Psoas muscle (tissue), 8 donors: ENCODE results near the gene FANCC. TPM values are rescaled to one million over a fixed set of nuclear protein-coding genes. Genes with fewer than 3 reads are reported as not detected.
"Not testable (repeated sequence)": the region's sequence is repeated elsewhere in the genome, so short reads cannot be mapped to it uniquely, and the experiment has no call there.

Experiments used
- ATAC-seq, 4 donors: fragments of 200-7000 bp; cut with Tn5 transposase; one replicate each; pipeline ENCODE4 v1.9.1; 2020; ENCODE audit warnings: moderate library complexity in 3 of 4, mild to moderate bottlenecking in 2 of 4
- DNase-seq, 2 donors: peaks; one replicate each; pipeline ENCODE4 v3.0.0-alpha.2; 2020
- H3K27ac ChIP-seq: fragments of 200-600 bp; one replicate; pipeline ENCODE4 v1.8.0; 2022
- H3K27me3 ChIP-seq, 3 donors: fragments of 200-600 bp in 1 of 3; one replicate each; pipeline versions ENCODE4 v1.6.1 to v1.8.0; 2013 to 2022; ENCODE audit warnings: low read length in 2 of 3, mild to moderate bottlenecking in 2 of 3, moderate library complexity in 1 of 3; ENCODE audit not compliant: insufficient read depth in 3 of 3
- H3K36me3 ChIP-seq, 2 donors: fragments of 200-600 bp in 1 of 2; one replicate each; pipeline versions ENCODE4 v1.6.1 to v1.8.0; 2013 to 2022; ENCODE audit warnings: low read depth in 1 of 2, mild to moderate bottlenecking in 1 of 2, moderate library complexity in 1 of 2; ENCODE audit not compliant: insufficient read depth in 1 of 2
- H3K4me1 ChIP-seq: fragments of 200-600 bp; one replicate; pipeline ENCODE4 v1.8.0; 2022
- H3K4me3 ChIP-seq: fragments of 200-600 bp; one replicate; pipeline ENCODE4 v1.8.0; 2022; ENCODE audit warnings: mild to moderate bottlenecking
- H3K9me3 ChIP-seq: fragments of 200-600 bp; one replicate; pipeline ENCODE4 v1.8.0; 2022
- WGBS, 3 donors: extraction: QIAGEN DNeasy Blood & Tissue Kit; methylation state at CpG; one replicate each; pipeline versions ENCODE4 v1.1.6 to v1.1.7; 2013; 5-methylcytosine and 5-hydroxymethylcytosine counted together
- intact Hi-C, 2 donors: fragments of 100-400 bp; cut with DNase I; formaldehyde crosslinking; loops; one replicate each; pipeline versions ENCODE4 v1.11.0 to v1.14.2; 2022
- polyA plus RNA-seq, 3 donors: library from polyadenylated mRNA; stranded (reverse); fragments of 200-250 nt; gene quantifications; one replicate each; pipeline ENCODE4 v1.2.3, GENCODE V29; 2013
- total RNA-seq, 4 donors: library from RNA; stranded (reverse); fragmentation: NEBNext Ultra II Directional in 2 of 4; extraction: Animal tissue kit (Norgen Biotek cat#: 25700) in 2 of 4; gene quantifications; one replicate each; pipeline versions ENCODE4 v1.2.1 to v1.2.4, GENCODE V29; 2021 to 2023
- TF ChIP-seq, protein P1 (sequence below): fragments of 200-600 bp; IDR thresholded peaks from one replicate; pipeline ENCODE4 v1.8.0; 2022; ENCODE audit warnings: antibody characterized with exemption
- donor health status: healthy with polysubstance abuse.
- donor health status: DM: no; HTN: no; CAD: no; lungs with moderate emphysema.
- donor health status: Bipolar disorder and iron deficiency.
- donor health status: healthy.
- donor health status: DM: yes; HTN: yes; CAD: no.
- donor health status: DM: no; HTN: no; CAD: no.
- donor health status: DM: no; HTN: no; CAD: no.
- donor health status: DM: yes; HTN: yes; CAD: no.

FANCC gene
- total and polyA plus RNA-seq, 7 donors, result 2.1 to 5.2 (median 3.6) TPM

DNA sequence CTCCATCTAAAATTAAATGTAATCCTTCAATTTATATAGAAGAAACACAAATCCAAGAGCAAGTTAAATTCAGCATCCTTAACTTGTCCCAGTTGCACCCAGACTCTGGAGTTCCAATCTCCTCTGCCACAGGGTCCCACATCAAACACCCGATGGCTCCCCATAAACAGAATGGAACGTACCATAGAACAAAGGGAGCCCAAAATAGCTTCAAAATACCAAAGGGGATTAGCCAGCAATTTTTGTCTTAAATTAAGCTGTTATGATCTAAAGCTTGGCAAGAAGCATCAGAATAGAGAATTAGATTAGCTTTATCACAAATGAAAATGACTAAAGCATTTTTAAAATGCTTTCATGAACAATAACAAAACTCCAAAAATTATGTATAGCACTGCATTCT is 112.8 kb downstream of the FANCC start:
- no peaks in the 10 kb centered on the region for H3K9me3 ChIP-seq
- TF ChIP-seq, protein P1, sequence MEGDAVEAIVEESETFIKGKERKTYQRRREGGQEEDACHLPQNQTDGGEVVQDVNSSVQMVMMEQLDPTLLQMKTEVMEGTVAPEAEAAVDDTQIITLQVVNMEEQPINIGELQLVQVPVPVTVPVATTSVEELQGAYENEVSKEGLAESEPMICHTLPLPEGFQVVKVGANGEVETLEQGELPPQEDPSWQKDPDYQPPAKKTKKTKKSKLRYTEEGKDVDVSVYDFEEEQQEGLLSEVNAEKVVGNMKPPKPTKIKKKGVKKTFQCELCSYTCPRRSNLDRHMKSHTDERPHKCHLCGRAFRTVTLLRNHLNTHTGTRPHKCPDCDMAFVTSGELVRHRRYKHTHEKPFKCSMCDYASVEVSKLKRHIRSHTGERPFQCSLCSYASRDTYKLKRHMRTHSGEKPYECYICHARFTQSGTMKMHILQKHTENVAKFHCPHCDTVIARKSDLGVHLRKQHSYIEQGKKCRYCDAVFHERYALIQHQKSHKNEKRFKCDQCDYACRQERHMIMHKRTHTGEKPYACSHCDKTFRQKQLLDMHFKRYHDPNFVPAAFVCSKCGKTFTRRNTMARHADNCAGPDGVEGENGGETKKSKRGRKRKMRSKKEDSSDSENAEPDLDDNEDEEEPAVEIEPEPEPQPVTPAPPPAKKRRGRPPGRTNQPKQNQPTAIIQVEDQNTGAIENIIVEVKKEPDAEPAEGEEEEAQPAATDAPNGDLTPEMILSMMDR, result no peak
- H3K36me3 ChIP-seq, result no peaks in the 10 kb centered on the region
- intact Hi-C loops, result no loop called here
- 55 to 59% (median 57%) methylated on average over 2 of the region's 2 CpGs for WGBS, 3 donors
- H3K27me3 ChIP-seq, result no peaks in the 10 kb centered on the region
- H3K27ac ChIP-seq, result no peak overlapping the region
- no peaks in the 10 kb centered on the region for H3K4me1 ChIP-seq
- H3K4me3 ChIP-seq, result no peak overlapping the region
- DNase-seq (no peak), ATAC-seq (no peak)

- TF ChIP-seq, protein P1, result no peak
- no peak for ATAC-seq
- no peak for DNase-seq
These were observed 113.2 kb downstream of the FANCC start for GRCh38 chr9:95204310-95204709.

GRCh38 chr9:95203019-95203418 is 114.5 kb downstream of the FANCC start:
- ATAC-seq, H3K9me3 ChIP-seq, H3K27ac ChIP-seq, H3K4me3 ChIP-seq, intact Hi-C loops, H3K4me1 ChIP-seq, H3K27me3 ChIP-seq, H3K36me3 ChIP-seq, DNase-seq: not testable (repeated sequence)
- WGBS, 3 donors, result 95 to 97% (median 97%) methylated on average over 2 of the region's 2 CpGs

More at GRCh38 chr9:95204310-95204709, 113.2 kb downstream of the FANCC start:
- WGBS, 3 donors, result 97 to 100% (median 97%) methylated on average over 3 of the region's 3 CpGs
- Histone ChIP-seq H3K27ac (no peak overlapping the region), H3K4me3 (no peak overlapping the region), H3K36me3 (no peaks in the 10 kb centered on the region), H3K4me1 (no peaks in the 10 kb centered on the region), H3K27me3 (no peaks in the 10 kb centered on the region), H3K9me3 (no peaks in the 10 kb centered on the region)
- intact Hi-C loops, result no loop called here

DNA sequence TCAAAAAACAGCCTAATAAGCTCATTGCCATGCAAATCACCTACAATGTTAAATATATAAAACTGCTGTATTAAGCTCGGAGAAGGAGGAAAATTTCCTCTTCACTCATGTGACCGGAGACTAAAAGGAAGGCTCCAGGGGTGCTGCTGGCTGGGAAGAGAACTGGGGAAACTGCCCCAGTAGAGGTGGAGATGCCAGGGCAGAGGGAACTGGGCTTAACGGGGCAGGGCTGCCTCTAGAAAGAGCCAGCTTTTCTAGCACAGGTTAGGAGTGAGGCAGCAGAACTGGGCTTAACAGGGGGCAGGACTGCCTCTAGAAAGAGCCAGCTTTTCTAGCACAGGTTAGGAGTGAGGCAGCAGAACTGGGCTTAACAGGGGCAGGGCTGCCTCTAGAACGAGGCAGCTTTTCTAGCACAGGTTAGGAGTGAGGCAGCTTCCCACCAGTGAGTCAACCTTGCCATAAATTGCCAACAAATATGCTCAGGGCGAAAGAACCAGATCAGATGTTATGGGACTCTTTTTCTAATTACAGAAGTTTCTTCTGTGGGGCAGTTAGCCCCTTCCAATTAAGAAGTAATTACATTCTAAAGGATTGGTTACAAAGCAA is 115.3 kb downstream of the FANCC start:
- no peak overlapping the region for H3K4me3 ChIP-seq
- ATAC-seq (no peak), DNase-seq (no peak)
- peaks cover 12% of the 10 kb centered on the region for H3K4me1 ChIP-seq
- H3K27ac ChIP-seq, result no peak overlapping the region
- WGBS, 3 donors, result 89 to 95% (median 94%) methylated on average over 5 of the region's 5 CpGs
- H3K36me3 ChIP-seq, result no peaks in the 10 kb centered on the region
- no peaks in the 10 kb centered on the region for H3K9me3 ChIP-seq
- intact Hi-C loops, result no loop called here
- TF ChIP-seq, protein P1, result no peak
- H3K27me3 ChIP-seq, result no peaks in the 10 kb centered on the region

DNA sequence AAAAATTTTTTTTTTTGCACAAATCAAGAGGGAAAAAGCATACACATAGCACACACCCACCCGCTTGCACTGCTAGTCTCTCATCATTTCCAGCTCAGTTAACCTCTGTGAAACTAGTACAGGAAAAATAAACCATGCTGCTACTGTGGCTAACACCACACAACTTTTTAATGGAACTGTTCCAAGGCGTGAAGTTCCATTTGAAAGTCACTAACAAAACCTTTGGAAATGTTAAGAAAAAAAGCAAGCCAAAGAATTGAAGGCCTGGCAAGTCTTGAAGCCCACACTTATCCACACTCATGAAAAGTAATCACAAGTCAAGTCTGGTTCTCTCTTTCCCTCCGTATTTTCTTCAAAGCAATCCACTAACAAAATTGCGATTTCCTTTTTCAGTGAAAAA is 116.3 kb downstream of the FANCC start:
- no peak for DNase-seq
- Histone ChIP-seq H3K27ac (no peak overlapping the region), H3K36me3 (no peaks in the 10 kb centered on the region), H3K9me3 (no peaks in the 10 kb centered on the region), H3K4me1 (peaks cover 12% of the 10 kb centered on the region), H3K27me3 (no peaks in the 10 kb centered on the region), H3K4me3 (no peak overlapping the region)
- no peak for ATAC-seq
- intact Hi-C loops, result no loop called here
- TF ChIP-seq, protein P1, result no peak
- WGBS, 3 donors, result 92 to 97% (median 96%) methylated on average over 4 of the region's 4 CpGs
